ENCODE measurements around the gene MAPK1. TPM values are rescaled to one million over a fixed set of nuclear protein-coding genes. Genes with fewer than 3 reads are reported as not detected.

The MAPK1 gene
- total and polyA plus RNA-seq, 11 donors: 8.0 to 140 (median 105) TPM

GRCh38 chr22:21762712-21763581 lies 104.5 kb downstream of the MAPK1 start:
- Histone ChIP-seq H3K27ac (peak overlapping the region in 1 of 12 donors; percentile 81), H3K9me3 (no peaks in the 10 kb centered on the region), H3K27me3 (no peaks in the 10 kb centered on the region), H3K36me3 (peaks cover 3 to 97% (median 88%) of the 10 kb centered on the region in 9 donors), H3K4me3 (no peak overlapping the region), H3K4me1 (peaks cover 0 to 40% (median 0%) of the 10 kb centered on the region in 12 donors)
- no peak for TF ChIP-seq CTCF (IDR thresholded peaks at IDR 0.05)
- no peak for TF ChIP-seq POLR2A (IDR thresholded peaks at IDR 0.05)
- DNase-seq (no peak), ATAC-seq (no peak)
- intact Hi-C loops (cut with DNase I): no loop called here
- WGBS, 4 donors: 78 to 83% (median 79%) methylated on average over 13 of the region's 13 CpGs

- 92 to 97% (median 94%) methylated on average over 15 of the region's 15 CpGs for WGBS, 4 donors
- Histone ChIP-seq H3K27ac (peak overlapping the region in 1 of 12 donors; percentile 81), H3K4me3 (no peak overlapping the region), H3K4me1 (peaks cover 0 to 36% (median 0%) of the 10 kb centered on the region in 12 donors), H3K27me3 (no peaks in the 10 kb centered on the region), H3K9me3 (no peaks in the 10 kb centered on the region), H3K36me3 (peaks cover 3 to 91% (median 84%) of the 10 kb centered on the region in 9 donors)
- DNase-seq (no peak), ATAC-seq (no peak)
- intact Hi-C loops (cut with DNase I): no loop called here
- TF ChIP-seq POLR2A (IDR thresholded peaks at IDR 0.05) (no peak), CTCF (IDR thresholded peaks at IDR 0.05) (no peak)
Measured at GRCh38 chr22:21761994-21762680, 105.3 kb downstream of the MAPK1 start.

GRCh38 chr22:21761086-21761485 lies 106.4 kb downstream of the MAPK1 start:
- WGBS, 4 donors: 94 to 97% (median 96%) methylated on average over 2 of the region's 2 CpGs
- H3K27ac ChIP-seq: no peak overlapping the region
- H3K36me3 ChIP-seq: peaks cover 3 to 82% (median 77%) of the 10 kb centered on the region in 9 donors
- H3K4me1 ChIP-seq: peaks cover 0 to 33% (median 0%) of the 10 kb centered on the region in 12 donors
- no peaks in the 10 kb centered on the region for H3K9me3 ChIP-seq
- ATAC-seq: no peak
- H3K27me3 ChIP-seq: no peaks in the 10 kb centered on the region
- intact Hi-C loops (cut with DNase I): no loop called here
- no peak for TF ChIP-seq CTCF (IDR thresholded peaks at IDR 0.05)
- no peak for TF ChIP-seq POLR2A (IDR thresholded peaks at IDR 0.05)
- no peak for DNase-seq
- H3K4me3 ChIP-seq: no peak overlapping the region

- Histone ChIP-seq H3K27ac (no peak overlapping the region), H3K27me3 (no peaks in the 10 kb centered on the region), H3K4me1 (peaks cover 0 to 29% (median 0%) of the 10 kb centered on the region in 12 donors), H3K4me3 (no peak overlapping the region), H3K36me3 (peaks cover 3 to 77% (median 73%) of the 10 kb centered on the region in 9 donors), H3K9me3 (no peaks in the 10 kb centered on the region)
- intact Hi-C loops (cut with DNase I): no loop called here
- 87 to 92% (median 91%) methylated on average over 2 of the region's 2 CpGs for WGBS, 4 donors
- ATAC-seq (no peak), DNase-seq (no peak)
- no peak for TF ChIP-seq POLR2A (IDR thresholded peaks at IDR 0.05)
Measured at GRCh38 chr22:21760640-21761039, 106.8 kb downstream of the MAPK1 start.

Measured in heart left ventricle (tissue), 16 donors.